ENCODE results near the gene CTNNA1. TPM values are rescaled to one million over a fixed set of nuclear protein-coding genes. Genes with fewer than 3 reads are reported as not detected.

CTNNA1 gene
- total and polyA plus RNA-seq, 9 of the 15 experiments (the other 6 are each of a cell fraction or from before 2014, with no cell fraction given): 29.6 to 117 (median 89.1) TPM

DNA sequence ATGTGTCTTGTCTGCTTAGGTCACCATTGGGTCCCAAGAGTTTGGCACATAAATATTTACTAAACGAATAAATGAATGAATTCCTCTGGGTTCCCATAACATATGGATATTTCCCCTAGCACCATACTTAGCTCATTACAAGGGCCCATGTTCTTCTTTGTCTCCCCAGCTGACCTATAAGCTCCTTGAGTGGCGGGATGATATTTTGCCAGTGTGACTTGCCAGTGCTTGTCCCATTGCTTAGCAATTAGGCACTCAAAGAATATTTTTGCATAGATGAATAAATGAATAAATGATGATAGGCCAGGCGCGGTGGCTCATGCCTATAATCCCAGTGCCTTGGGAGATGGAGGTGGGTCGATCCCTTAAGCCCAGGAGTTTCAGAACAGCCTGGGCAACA lies 16.9 kb upstream of the CTNNA1 start:
- H3K4me2 ChIP-seq (ENCODE audit: insufficient read depth, low read length): no peak overlapping the region
- 39% methylated on average over 5 of the region's 5 CpGs for WGBS (ENCODE audit: insufficient coverage, low coverage, missing lambda C conversion rate)
- 0 out of 5 replicates have a peak, but pooled peaks cover 6% of the 10 kb centered on the region in 2 experiments for H3K27me3 ChIP-seq (ENCODE audit: control insufficient read depth in 2 of 2, insufficient read depth in 2 of 2, low read length in 2 of 2)
- H3K36me3 ChIP-seq (ENCODE audit: control insufficient read depth, insufficient read depth, low read length): no peaks in the 10 kb centered on the region
- BruUV-seq (replicated peaks): no TSS peak
- H2AFZ ChIP-seq (ENCODE audit: low read depth, low read length): no peak overlapping the region
- no peak overlapping the region for H3K27ac ChIP-seq (ENCODE audit: extremely low read depth, low read depth, low read length)
- no peaks in the 10 kb centered on the region for H3K4me1 ChIP-seq (replicated peaks in 1 of 2; ENCODE audit: control insufficient read depth in 2 of 2, insufficient read depth in 2 of 2, low read length in 2 of 2)
- peaks cover 5% of the 10 kb centered on the region; the same call in 1 of the 2 replicates for H4K20me1 ChIP-seq (replicated peaks; ENCODE audit: control insufficient read depth, insufficient read depth, low read length)
- POLR2A ChIA-PET: interaction anchor here (0.9 to 1.0 kb wide), 2 partner anchors 11 to 21 kb away, joined by 4 read pairs; no protein-coding TSS in a partner anchor
- in situ Hi-C loops (cut with MboI) (no loop called here), intact Hi-C loops (cut with micrococcal nuclease) (no loop called here)
- no peak overlapping the region for H3K4me3 ChIP-seq
- H3K9ac ChIP-seq (ENCODE audit: insufficient read depth in 1 of 2, low read depth in 2 of 2, low read length in 2 of 2): no peak overlapping the region
- TF ChIP-seq BCL6 (CRISPR knock-in tag; IDR thresholded peaks at IDR 0.05) (no peak), DIDO1 (tag; IDR thresholded peaks at IDR 0.05; ENCODE audit: low read depth) (no peak), POLR2B (IDR thresholded peaks at IDR 0.05; ENCODE audit: low read depth, partially characterized antibody) (no peak)
- no peak for DNase-seq (ENCODE audit: extremely low read depth in 1 of 4, low spot score in 3 of 4)
- CTCF ChIA-PET (ENCODE audit: low intra/inter-chr PET ratio): no interaction called here
- no peak for FAIRE-seq
- no peaks in the 10 kb centered on the region for H3K9me3 ChIP-seq (replicated peaks; ENCODE audit: control insufficient read depth, insufficient read depth, low read depth, low read length)
- H3K9me1 ChIP-seq (ENCODE audit: control insufficient read depth, insufficient read depth, low read length): no peaks in the 10 kb centered on the region
- ATAC-seq: no peak
- H3K79me2 ChIP-seq (ENCODE audit: control insufficient read depth, insufficient read depth, low read length): no peaks in the 10 kb centered on the region

- POLR2A ChIA-PET: interaction anchor here (1.0 kb wide), 1 partner anchor 9 kb away, joined by 3 read pairs; no protein-coding TSS in a partner anchor
- no TSS peak for BruUV-seq (replicated peaks)
- WGBS (ENCODE audit: insufficient coverage, low coverage, missing lambda C conversion rate): 26% methylated on average over 2 of the region's 2 CpGs
- TF ChIP-seq ZKSCAN1 (IDR thresholded peaks at IDR 0.05; ENCODE audit: low read depth, low read length): peak; percentile 79
- TF ChIP-seq, protein P1, sequence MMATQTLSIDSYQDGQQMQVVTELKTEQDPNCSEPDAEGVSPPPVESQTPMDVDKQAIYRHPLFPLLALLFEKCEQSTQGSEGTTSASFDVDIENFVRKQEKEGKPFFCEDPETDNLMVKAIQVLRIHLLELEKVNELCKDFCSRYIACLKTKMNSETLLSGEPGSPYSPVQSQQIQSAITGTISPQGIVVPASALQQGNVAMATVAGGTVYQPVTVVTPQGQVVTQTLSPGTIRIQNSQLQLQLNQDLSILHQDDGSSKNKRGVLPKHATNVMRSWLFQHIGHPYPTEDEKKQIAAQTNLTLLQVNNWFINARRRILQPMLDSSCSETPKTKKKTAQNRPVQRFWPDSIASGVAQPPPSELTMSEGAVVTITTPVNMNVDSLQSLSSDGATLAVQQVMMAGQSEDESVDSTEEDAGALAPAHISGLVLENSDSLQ (IDR thresholded peaks at IDR 0.05): 0 out of 2 replicates have a peak, but pooled peaks have one; percentile 28
- TF ChIP-seq, protein P2, sequence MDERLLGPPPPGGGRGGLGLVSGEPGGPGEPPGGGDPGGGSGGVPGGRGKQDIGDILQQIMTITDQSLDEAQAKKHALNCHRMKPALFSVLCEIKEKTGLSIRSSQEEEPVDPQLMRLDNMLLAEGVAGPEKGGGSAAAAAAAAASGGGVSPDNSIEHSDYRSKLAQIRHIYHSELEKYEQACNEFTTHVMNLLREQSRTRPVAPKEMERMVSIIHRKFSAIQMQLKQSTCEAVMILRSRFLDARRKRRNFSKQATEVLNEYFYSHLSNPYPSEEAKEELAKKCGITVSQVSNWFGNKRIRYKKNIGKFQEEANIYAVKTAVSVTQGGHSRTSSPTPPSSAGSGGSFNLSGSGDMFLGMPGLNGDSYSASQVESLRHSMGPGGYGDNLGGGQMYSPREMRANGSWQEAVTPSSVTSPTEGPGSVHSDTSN (CRISPR knock-in tag; IDR thresholded peaks at IDR 0.05; ENCODE audit: low read depth): no peak
- TF ChIP-seq, protein P2 (tag; conservative IDR thresholded peaks at IDR 0.05; ENCODE audit: low read depth): 0 out of 2 replicates have a peak, but pooled peaks have one; percentile 17
- TF ChIP-seq MEF2A (IDR thresholded peaks at IDR 0.05; ENCODE audit: control insufficient read depth, low read depth, low read length): no peak
- no peak for TF ChIP-seq ETV6 (IDR thresholded peaks at IDR 0.05; ENCODE audit: borderline replicate concordance in 1 of 2, low read depth in 2 of 2, low read length in 1 of 2)
- TF ChIP-seq ETV6 (CRISPR knock-in tag; IDR thresholded peaks at IDR 0.05; ENCODE audit: borderline replicate concordance): no peak
- TF ChIP-seq HDAC3 (IDR thresholded peaks at IDR 0.05; ENCODE audit: borderline replicate concordance, partially characterized antibody): no peak
- TF ChIP-seq ATF7 (IDR thresholded peaks at IDR 0.05): no peak
These were observed 15.5 kb upstream of the CTNNA1 start for GRCh38 chr5:138737494-138738265.

More at GRCh38 chr5:138737494-138738265, 15.5 kb upstream of the CTNNA1 start:
- Histone ChIP-seq H3K36me3 (ENCODE audit: control insufficient read depth, insufficient read depth, low read length) (no peaks in the 10 kb centered on the region), H3K27me3 (ENCODE audit: control insufficient read depth in 2 of 2, insufficient read depth in 2 of 2, low read length in 2 of 2) (0 out of 5 replicates have a peak, but pooled peaks cover 0 to 6% of the 10 kb centered on the region in 2 experiments), H3K9ac (ENCODE audit: insufficient read depth in 1 of 2, low read depth in 2 of 2, low read length in 2 of 2) (no peak overlapping the region), H4K20me1 (replicated peaks; ENCODE audit: control insufficient read depth, insufficient read depth, low read length) (peaks cover 5% of the 10 kb centered on the region; the same call in 1 of the 2 replicates), H3K79me2 (ENCODE audit: control insufficient read depth, insufficient read depth, low read length) (no peaks in the 10 kb centered on the region), H2AFZ (ENCODE audit: low read depth, low read length) (no peak overlapping the region), H3K27ac (ENCODE audit: extremely low read depth, low read depth, low read length) (no peak overlapping the region), H3K9me1 (ENCODE audit: control insufficient read depth, insufficient read depth, low read length) (no peaks in the 10 kb centered on the region), H3K4me3 (no peak overlapping the region), H3K4me2 (ENCODE audit: insufficient read depth, low read length) (no peak overlapping the region), H3K4me1 (replicated peaks in 1 of 2; ENCODE audit: control insufficient read depth in 2 of 2, insufficient read depth in 2 of 2, low read length in 2 of 2) (no peaks in the 10 kb centered on the region), H3K9me3 (replicated peaks; ENCODE audit: control insufficient read depth, insufficient read depth, low read depth, low read length) (no peaks in the 10 kb centered on the region)
- CTCF ChIA-PET (ENCODE audit: low intra/inter-chr PET ratio): no interaction called here
- intact Hi-C loops (cut with micrococcal nuclease) (no loop called here), in situ Hi-C loops (cut with MboI) (no loop called here)
- no peak for ATAC-seq
- no peak for DNase-seq (ENCODE audit: extremely low read depth in 1 of 4, low spot score in 3 of 4)
- no peak for FAIRE-seq

Data from K562 (cell line).